Upper lobe of left lung (tissue), 6 donors: ENCODE data around the gene ADAMTS13. TPM values are rescaled to one million over a fixed set of nuclear protein-coding genes. Genes with fewer than 3 reads are reported as not detected.

Source experiments
- ATAC-seq, 2 donors: fragments of 200-7000 bp; cut with Tn5 transposase; one replicate each; pipeline ENCODE4 v1.9.1; 2022; ENCODE audit warnings: mild to moderate bottlenecking in 2 of 2, moderate library complexity in 2 of 2; ENCODE audit not compliant: low FRiP score in 2 of 2
- DNase-seq, 2 donors: peaks; one replicate each; pipeline ENCODE4 v3.0.0-alpha.2; 2019 to 2020
- H3K27ac ChIP-seq, 4 donors: fragments of 200-600 bp; sonication (generic); one replicate each; pipeline ENCODE4 v1.5.1; 2016 to 2019
- H3K27me3 ChIP-seq, 4 donors: fragments of 200-600 bp; sonication (generic); one replicate each; pipeline ENCODE4 v1.5.1; 2017 to 2019
- H3K36me3 ChIP-seq, 4 donors: fragments of 200-600 bp; sonication (generic); one replicate each; pipeline ENCODE4 v1.5.1; 2016 to 2019
- H3K4me1 ChIP-seq, 4 donors: fragments of 200-600 bp; sonication (generic); one replicate each; pipeline ENCODE4 v1.5.1; 2018 to 2019
- H3K4me3 ChIP-seq, 4 donors: fragments of 200-600 bp; sonication (generic); one replicate each; pipeline ENCODE4 v1.5.1; 2017 to 2019; ENCODE audit warnings: mild to moderate bottlenecking in 2 of 4, moderate library complexity in 1 of 4
- H3K9me3 ChIP-seq, 4 donors: fragments of 200-600 bp; sonication (generic); one replicate each; pipeline ENCODE4 v1.5.1; 2018 to 2019
- EP300 ChIP-seq, 4 donors: sonication (generic); formaldehyde crosslinking; IDR thresholded peaks; one replicate each; pipeline ENCODE4 v1.5.1; 2017; ENCODE audit warnings: antibody characterized with exemption in 4 of 4, control low read depth in 2 of 4
- POLR2A ChIP-seq, 4 donors: fragments of 450-650 bp; IDR thresholded peaks; one replicate each; pipeline ENCODE4 v1.5.1; 2016 to 2017; ENCODE audit warnings: antibody characterized with exemption in 4 of 4, mild to moderate bottlenecking in 2 of 4
- POLR2AphosphoS5 ChIP-seq, 2 donors: sonication (generic); formaldehyde crosslinking; IDR thresholded peaks; one replicate each; pipeline ENCODE4 v1.5.1; 2017; ENCODE audit warnings: antibody characterized with exemption in 2 of 2
- WGBS, 2 donors: methylation state at CpG; one replicate each; pipeline ENCODE4 v1.1.5; 2017 to 2018; 5-methylcytosine and 5-hydroxymethylcytosine counted together
- total RNA-seq, 6 donors: library from RNA; depleted of rRNA in 4 of 6; stranded (reverse); fragments of >200 nt in 4 of 6; gene quantifications; one replicate each; pipeline versions ENCODE4 v1.1.0 to v1.2.1, GENCODE V29; 2016 to 2021
- TF ChIP-seq, protein P1 (sequence below), 6 experiments: fragments of 450-650 bp in 4 of 6; fragments of 200-600 bp in 2 of 6; sonication (generic) in 2 of 6; IDR thresholded peaks; one replicate each; pipeline ENCODE4 v1.5.1; 2016 to 2019; ENCODE audit warnings: antibody characterized with exemption in 6 of 6
- donor health status: DM: no; HTN: no; CAD: no; lungs with moderate emphysema.
- donor health status: DM: no; HTN: yes; CAD: no; lungs with severe emphysema.

Gene ADAMTS13
- total RNA-seq, 6 donors from 2014 or later: 1.4 to 9.4 (median 2.5) TPM

DNA sequence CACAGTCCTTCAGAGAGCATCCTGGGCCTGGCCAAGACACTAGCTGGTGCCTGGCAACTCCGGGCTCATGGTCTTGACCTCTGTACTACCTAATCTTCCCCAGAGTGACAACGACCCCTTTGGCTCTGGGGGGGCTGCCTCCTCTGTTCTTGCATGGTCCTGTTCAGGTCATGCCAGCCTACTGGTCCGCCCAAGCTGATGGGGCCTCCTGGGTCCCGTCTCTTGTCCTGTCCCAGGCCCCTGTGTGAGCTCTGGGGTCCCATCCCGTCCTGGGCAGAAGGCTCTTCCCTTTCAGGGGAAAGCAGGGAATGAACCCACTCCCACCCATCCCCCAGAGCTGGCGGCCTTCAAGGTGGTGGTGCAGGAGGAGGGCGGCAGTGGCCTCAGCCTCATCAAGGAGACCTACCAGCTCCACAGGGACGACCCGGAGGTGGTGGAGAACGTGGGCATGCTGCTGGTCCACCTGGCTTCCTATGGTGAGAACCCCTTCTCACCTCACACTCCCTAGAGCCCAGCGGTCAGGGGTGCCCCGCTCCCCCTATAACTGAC lies 17.6 kb upstream of the ADAMTS13 start:
- 92 to 96% methylated on average over 12 of the region's 12 CpGs for WGBS, 2 donors

DNA sequence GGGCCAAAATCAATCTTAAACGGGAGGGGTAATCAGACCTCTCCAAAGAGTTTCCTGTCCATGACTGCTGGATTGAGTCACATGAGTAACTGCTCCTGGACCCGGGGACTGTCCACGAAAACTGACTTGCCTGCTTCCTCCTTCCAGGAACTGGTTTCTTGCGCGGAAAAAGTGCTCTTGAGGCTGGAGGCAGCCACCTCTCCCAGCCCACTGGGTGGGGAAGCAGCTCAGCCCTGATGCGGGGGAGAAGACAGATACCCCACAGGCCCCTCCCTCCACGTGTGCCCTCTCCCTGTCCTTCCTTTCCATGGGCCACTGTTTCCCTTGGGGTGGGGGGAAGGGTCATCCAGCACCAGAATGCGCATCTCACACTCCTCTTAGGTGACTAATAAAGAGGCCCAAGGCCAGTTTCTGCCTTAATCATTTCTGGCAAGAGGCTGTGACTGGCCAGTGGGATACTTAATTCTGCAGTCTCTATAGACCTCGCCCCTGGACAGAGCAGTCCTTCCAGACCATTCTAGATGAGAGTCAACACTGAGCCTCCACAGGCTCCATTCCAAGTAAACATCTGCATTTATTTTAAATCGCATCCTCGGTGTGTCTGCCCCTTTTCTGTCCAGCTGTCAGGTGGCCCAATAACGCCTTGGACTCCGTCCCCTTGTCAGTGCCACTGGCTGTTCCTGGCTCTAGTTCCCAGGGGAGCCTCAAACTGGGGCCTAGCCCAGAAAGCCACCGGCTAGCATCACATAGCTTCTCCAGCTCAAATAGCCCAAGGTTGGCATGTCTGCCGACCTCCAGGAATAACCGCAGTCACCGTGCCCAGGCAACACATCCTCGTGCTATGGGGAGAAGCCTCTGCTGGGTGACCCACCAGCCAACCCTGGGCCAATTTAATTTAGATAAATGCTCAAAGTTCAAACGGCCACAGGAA lies 16.4 kb upstream of the ADAMTS13 start:
- no peak overlapping the region for H3K27ac ChIP-seq
- no peaks in the 10 kb centered on the region for H3K9me3 ChIP-seq
- H3K27me3 ChIP-seq: no peaks in the 10 kb centered on the region
- no peak overlapping the region for H3K4me3 ChIP-seq
- ATAC-seq (peak in 1 of 2 donors; percentile 53), DNase-seq (no peak)
- WGBS, 2 donors: 80 to 81% methylated on average over 14 to 19 of the region's 19 CpGs
- TF ChIP-seq, protein P1, sequence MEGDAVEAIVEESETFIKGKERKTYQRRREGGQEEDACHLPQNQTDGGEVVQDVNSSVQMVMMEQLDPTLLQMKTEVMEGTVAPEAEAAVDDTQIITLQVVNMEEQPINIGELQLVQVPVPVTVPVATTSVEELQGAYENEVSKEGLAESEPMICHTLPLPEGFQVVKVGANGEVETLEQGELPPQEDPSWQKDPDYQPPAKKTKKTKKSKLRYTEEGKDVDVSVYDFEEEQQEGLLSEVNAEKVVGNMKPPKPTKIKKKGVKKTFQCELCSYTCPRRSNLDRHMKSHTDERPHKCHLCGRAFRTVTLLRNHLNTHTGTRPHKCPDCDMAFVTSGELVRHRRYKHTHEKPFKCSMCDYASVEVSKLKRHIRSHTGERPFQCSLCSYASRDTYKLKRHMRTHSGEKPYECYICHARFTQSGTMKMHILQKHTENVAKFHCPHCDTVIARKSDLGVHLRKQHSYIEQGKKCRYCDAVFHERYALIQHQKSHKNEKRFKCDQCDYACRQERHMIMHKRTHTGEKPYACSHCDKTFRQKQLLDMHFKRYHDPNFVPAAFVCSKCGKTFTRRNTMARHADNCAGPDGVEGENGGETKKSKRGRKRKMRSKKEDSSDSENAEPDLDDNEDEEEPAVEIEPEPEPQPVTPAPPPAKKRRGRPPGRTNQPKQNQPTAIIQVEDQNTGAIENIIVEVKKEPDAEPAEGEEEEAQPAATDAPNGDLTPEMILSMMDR (IDR thresholded peaks at IDR 0.05): no peak
- TF ChIP-seq POLR2AphosphoS5 (IDR thresholded peaks at IDR 0.05): no peak
- TF ChIP-seq POLR2A (IDR thresholded peaks at IDR 0.05): no peak
- TF ChIP-seq EP300 (IDR thresholded peaks at IDR 0.05): no peak
- H3K36me3 ChIP-seq: peaks cover 17 to 64% (median 52%) of the 10 kb centered on the region in 4 donors
- H3K4me1 ChIP-seq: no peaks in the 10 kb centered on the region

More for the DNA sequence above, 17.6 kb upstream of the ADAMTS13 start:
- Histone ChIP-seq H3K27me3 (no peaks in the 10 kb centered on the region), H3K9me3 (no peaks in the 10 kb centered on the region), H3K36me3 (peaks cover 12 to 52% (median 39%) of the 10 kb centered on the region in 4 donors), H3K27ac (no peak overlapping the region), H3K4me3 (no peak overlapping the region), H3K4me1 (no peaks in the 10 kb centered on the region)
- TF ChIP-seq POLR2A (IDR thresholded peaks at IDR 0.05) (no peak), EP300 (IDR thresholded peaks at IDR 0.05) (no peak)
- TF ChIP-seq, protein P1 (IDR thresholded peaks at IDR 0.05): no peak
- ATAC-seq (no peak), DNase-seq (no peak)

GRCh38 chr9:133406480-133407307 lies 15.5 kb upstream of the ADAMTS13 start:
- Histone ChIP-seq H3K4me3 (no peak overlapping the region), H3K9me3 (no peaks in the 10 kb centered on the region), H3K4me1 (no peaks in the 10 kb centered on the region), H3K27ac (no peak overlapping the region), H3K36me3 (peaks cover 22 to 74% (median 58%) of the 10 kb centered on the region in 4 donors), H3K27me3 (no peaks in the 10 kb centered on the region)
- no peak for TF ChIP-seq EP300 (IDR thresholded peaks at IDR 0.05)
- TF ChIP-seq POLR2AphosphoS5 (IDR thresholded peaks at IDR 0.05): no peak
- TF ChIP-seq, protein P1 (IDR thresholded peaks at IDR 0.05): peak; percentile 89 to 96 (median 93)
- TF ChIP-seq POLR2A (IDR thresholded peaks at IDR 0.05): no peak
- DNase-seq (peak; percentile 74 to 88), ATAC-seq (peak; percentile 80 to 89)
- 58 to 63% methylated on average over 8 to 24 of the region's 24 CpGs for WGBS, 2 donors

DNA sequence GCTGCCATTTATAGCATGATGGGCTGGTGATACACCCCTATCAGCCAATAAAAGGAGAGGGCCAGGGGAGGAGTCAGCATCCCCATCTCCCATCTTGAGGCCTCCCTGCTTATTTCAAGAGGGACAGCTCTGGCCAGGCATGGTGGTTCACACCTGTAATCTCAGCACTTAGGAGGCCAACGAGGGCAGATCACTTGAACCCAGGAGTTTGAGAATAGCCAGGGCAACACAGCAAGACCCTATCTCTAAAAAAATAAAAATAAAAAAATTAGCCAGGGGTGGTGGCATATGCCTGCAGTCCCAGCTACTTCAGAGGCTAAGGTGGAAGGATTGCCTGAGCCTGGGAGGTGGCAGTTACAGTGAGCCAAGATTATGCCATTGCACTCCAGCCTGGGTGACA lies 14.1 kb upstream of the ADAMTS13 start:
- no peak overlapping the region for H3K27ac ChIP-seq
- H3K9me3 ChIP-seq: no peaks in the 10 kb centered on the region
- TF ChIP-seq POLR2A (IDR thresholded peaks at IDR 0.05) (no peak), EP300 (IDR thresholded peaks at IDR 0.05) (no peak), POLR2AphosphoS5 (IDR thresholded peaks at IDR 0.05) (no peak)
- no peaks in the 10 kb centered on the region for H3K4me1 ChIP-seq
- 85 to 92% methylated on average over 1 of the region's 1 CpG for WGBS, 2 donors
- ATAC-seq (no peak), DNase-seq (no peak)
- no peak overlapping the region for H3K4me3 ChIP-seq
- H3K36me3 ChIP-seq: peaks cover 25 to 87% (median 68%) of the 10 kb centered on the region in 4 donors
- H3K27me3 ChIP-seq: no peaks in the 10 kb centered on the region

DNA sequence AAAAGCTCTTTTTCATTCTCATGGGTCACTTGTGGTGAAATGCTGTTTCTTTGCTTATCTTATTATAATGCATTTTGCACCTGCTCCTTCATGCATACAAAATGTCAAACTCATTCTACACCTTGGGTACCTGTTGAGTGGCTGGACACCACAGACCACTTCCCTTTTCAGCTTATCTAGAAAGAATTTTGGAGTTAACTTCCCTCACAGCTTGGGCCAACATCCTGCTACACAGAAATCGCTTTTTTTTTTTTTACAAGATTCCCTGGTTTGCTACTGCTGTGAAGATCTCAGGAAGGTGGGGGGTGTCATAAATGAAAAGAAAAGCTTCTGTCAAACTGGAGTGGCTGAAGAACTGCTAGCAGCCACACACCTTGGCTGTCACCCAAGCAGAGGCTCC lies 7.0 kb upstream of the ADAMTS13 start:
- Histone ChIP-seq H3K4me1 (peaks cover 12 to 29% (median 23%) of the 10 kb centered on the region in 4 donors), H3K36me3 (peaks cover 13 to 57% (median 40%) of the 10 kb centered on the region in 4 donors), H3K9me3 (no peaks in the 10 kb centered on the region), H3K27me3 (no peaks in the 10 kb centered on the region), H3K4me3 (no peak overlapping the region), H3K27ac (no peak overlapping the region)
- DNase-seq (no peak), ATAC-seq (no peak)
- TF ChIP-seq, protein P1 (IDR thresholded peaks at IDR 0.05): no peak
- no peak for TF ChIP-seq EP300 (IDR thresholded peaks at IDR 0.05)
- TF ChIP-seq POLR2AphosphoS5 (IDR thresholded peaks at IDR 0.05): no peak
- 74 to 79% methylated on average over 1 of the region's 1 CpG for WGBS, 2 donors
